ENCODE results near the gene TRPV4.

DNA sequence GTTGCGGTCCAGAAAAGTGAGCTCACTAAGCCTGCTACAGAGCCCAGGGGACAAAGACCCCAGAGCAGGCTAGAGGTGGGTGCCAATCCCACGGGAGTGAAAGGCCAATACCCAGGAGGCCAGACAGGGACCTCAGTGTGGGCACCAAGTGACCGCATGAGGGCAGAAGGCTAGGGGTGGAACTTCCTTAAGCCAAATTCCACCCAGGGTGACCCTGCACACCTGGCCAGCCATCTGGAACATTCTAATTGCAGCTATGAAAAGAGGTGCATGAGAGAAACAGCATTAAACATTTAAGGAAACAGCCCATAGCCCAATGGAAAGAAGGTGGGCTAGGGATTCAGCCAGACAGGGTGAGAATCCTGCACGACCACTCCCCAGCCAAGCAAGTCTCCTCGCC is 27.8 kb upstream of the TRPV4 start:
- TF ChIP-seq CTCF (IDR thresholded peaks at IDR 0.05) (peak in 2 of 6 experiments; percentile 14 to 27), POLR2A (IDR thresholded peaks at IDR 0.05) (no peak)
